ENCODE data around the gene EYA2.

- no peak for TF ChIP-seq EZH2 (IDR thresholded peaks at IDR 0.05; ENCODE audit: insufficient read depth, poor library complexity, severe bottlenecking)
- no peak for TF ChIP-seq EZH2phosphoT487 (IDR thresholded peaks at IDR 0.05; ENCODE audit: insufficient read depth, low read depth)
These were observed 203.3 kb downstream of the EYA2 start for GRCh38 chr20:47097691-47098622.

Data from GM23248 (cell line).